Brain microvascular endothelial cell (primary cell): ENCODE measurements around the gene AK5.

Source experiments
- DNase-seq: peaks from one replicate; pipeline ENCODE4 v3.0.0-alpha.2; 2020
- H3K27ac ChIP-seq: fragments of 250-450 bp; sonication (Bioruptor Pico); 2 replicates; pipeline ENCODE4 v1.5.1; 2020; ENCODE audit warnings: mild to moderate bottlenecking, moderate library complexity
- H3K27me3 ChIP-seq: fragments of 250-450 bp; sonication (Bioruptor Pico); replicated peaks from 2 replicates; pipeline ENCODE4 v1.5.1; 2020; ENCODE audit warnings: mild to moderate bottlenecking
- H3K36me3 ChIP-seq: fragments of 250-450 bp; sonication (Bioruptor Pico); replicated peaks from 2 replicates; pipeline ENCODE4 v1.5.1; 2020; ENCODE audit warnings: mild to moderate bottlenecking
- H3K4me3 ChIP-seq: 2 replicates; pipeline ENCODE4 v1.5.1; 2011; ENCODE audit warnings: low read depth, mild to moderate bottlenecking, control low read depth, low read length, moderate library complexity
- in situ Hi-C: cut with HindIII; loops from 2 replicates; pipeline ENCODE4 v1.10.0; 2017; ENCODE audit warnings: low sequenced_read_pairs, low pct_ligation_motif_present
- TF ChIP-seq, protein P1 (sequence below): IDR thresholded peaks from 2 replicates; pipeline ENCODE4 v1.5.1; 2011; ENCODE audit warnings: low read depth, mild to moderate bottlenecking, moderate library complexity, low read length, control low read depth, inconsistent platforms; ENCODE audit errors: missing control alignments

Gene AK5

DNA sequence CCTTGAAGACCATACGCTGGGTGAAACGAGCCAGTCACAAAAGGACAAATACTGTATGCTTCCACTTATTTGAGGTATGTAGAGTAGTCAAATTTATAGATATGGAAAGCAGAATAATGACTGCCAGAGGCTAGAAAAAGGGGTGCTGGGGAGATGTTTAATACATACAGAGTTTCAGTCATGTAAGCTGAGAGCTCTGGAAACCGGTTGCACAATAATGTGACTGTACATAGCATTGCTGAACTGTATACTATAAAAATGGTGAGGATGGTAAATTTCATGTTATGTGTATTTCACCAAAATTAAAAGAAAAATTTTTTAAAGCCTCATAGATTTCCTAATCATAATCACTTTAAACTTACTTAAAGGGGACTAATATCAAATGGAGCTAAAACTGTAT is 289.8 kb downstream of the AK5 start:
- Histone ChIP-seq H3K36me3 (peaks cover 15% of the 10 kb centered on the region), H3K27ac (no peak overlapping the region), H3K4me3 (no peak overlapping the region), H3K27me3 (no peaks in the 10 kb centered on the region)
- TF ChIP-seq, protein P1, sequence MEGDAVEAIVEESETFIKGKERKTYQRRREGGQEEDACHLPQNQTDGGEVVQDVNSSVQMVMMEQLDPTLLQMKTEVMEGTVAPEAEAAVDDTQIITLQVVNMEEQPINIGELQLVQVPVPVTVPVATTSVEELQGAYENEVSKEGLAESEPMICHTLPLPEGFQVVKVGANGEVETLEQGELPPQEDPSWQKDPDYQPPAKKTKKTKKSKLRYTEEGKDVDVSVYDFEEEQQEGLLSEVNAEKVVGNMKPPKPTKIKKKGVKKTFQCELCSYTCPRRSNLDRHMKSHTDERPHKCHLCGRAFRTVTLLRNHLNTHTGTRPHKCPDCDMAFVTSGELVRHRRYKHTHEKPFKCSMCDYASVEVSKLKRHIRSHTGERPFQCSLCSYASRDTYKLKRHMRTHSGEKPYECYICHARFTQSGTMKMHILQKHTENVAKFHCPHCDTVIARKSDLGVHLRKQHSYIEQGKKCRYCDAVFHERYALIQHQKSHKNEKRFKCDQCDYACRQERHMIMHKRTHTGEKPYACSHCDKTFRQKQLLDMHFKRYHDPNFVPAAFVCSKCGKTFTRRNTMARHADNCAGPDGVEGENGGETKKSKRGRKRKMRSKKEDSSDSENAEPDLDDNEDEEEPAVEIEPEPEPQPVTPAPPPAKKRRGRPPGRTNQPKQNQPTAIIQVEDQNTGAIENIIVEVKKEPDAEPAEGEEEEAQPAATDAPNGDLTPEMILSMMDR, result no peak
- DNase-seq, result no peak
- in situ Hi-C loops, result no loop called here

DNA sequence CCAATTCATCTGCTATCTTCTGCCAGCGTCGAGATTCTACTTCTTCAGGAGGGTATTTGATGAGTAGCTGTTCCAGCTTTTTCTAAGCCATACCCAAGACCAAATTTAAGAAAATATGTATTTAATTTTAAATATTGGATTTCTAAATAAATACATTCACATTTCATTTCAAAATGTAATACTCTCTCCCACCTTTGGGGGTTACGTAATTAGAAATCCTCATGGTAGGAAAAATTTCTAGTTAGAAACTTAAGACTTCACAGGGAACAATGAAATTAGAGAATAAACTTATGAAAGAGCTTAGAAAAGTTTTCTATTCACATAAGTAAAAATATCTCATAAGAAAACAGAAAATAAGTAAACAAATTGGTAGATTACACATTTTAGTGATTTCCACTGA is 297.7 kb downstream of the AK5 start:
- H3K4me3 ChIP-seq, result no peak overlapping the region
- no peaks in the 10 kb centered on the region for H3K27me3 ChIP-seq
- H3K36me3 ChIP-seq, result peaks cover 25% of the 10 kb centered on the region
- in situ Hi-C loops, result no loop called here
- no peak for DNase-seq
- no peak overlapping the region for H3K27ac ChIP-seq
- TF ChIP-seq, protein P1, result no peak

DNA sequence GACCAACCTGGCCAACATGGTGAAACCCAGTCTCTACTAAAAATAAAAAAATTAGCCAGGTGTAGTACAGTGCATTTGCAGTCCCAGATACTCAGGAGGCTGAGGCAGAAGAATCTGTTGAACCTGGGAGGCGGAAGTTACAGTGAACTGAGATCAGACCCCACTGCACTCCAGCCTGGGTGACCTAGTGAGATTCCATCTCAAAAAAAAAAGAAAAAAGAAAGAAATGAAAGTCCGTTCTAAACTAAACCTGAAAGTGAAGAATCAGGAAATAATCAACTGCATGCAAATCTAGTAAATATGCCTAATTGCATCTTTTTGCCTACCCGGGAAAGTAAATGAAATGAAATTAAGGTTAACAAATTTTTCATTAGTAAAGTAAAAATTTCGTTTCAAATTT is 301.1 kb downstream of the AK5 start:
- DNase-seq, result no peak
- in situ Hi-C loops, result no loop called here
- H3K27ac ChIP-seq, result no peak overlapping the region

DNA sequence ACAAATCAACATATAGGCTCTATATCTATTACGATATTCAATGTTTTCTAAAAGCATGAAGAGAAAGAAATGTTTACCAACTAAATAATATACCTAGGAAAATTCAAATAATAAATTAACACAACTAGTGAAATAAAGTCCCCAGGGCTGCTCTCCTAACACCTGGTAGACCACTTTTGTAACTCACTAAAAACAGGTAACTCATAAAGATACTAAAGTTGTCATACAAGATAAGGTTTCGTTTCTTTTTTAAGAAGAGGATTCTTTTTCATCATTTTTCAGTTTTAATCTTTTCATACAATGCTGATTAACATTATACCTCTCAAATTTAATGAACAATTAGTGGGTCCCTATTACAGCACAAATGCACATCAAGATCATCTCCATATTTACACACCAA is 301.7 kb downstream of the AK5 start:
- H3K4me3 ChIP-seq, result no peak overlapping the region
- TF ChIP-seq, protein P1, result no peak
- in situ Hi-C loops, result no loop called here
- no peak for DNase-seq
- H3K27ac ChIP-seq, result no peak overlapping the region
- no peaks in the 10 kb centered on the region for H3K27me3 ChIP-seq
- peaks cover 16% of the 10 kb centered on the region for H3K36me3 ChIP-seq

More for the DNA sequence above, 301.1 kb downstream of the AK5 start:
- Histone ChIP-seq H3K27me3 (no peaks in the 10 kb centered on the region), H3K36me3 (peaks cover 16% of the 10 kb centered on the region), H3K4me3 (no peak overlapping the region)
- TF ChIP-seq, protein P1, result no peak

DNA sequence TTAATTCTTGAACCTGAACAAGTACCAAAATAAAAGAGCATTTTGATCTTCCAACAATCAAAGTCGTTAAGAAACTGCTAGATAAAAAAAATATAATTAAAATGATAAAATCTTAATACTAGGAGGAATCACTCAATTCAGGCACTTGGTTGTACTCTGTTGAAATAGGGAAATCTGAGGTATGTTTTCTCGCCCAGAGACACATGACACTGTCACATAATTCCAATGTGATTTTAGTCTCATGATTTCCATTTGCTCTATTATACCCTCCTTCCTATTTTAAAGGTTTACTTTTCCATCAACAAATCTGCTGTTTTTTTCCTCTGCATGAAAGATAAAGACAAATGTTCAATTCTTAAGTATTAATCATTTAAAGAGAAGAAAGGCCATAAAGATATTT is 303.1 kb downstream of the AK5 start:
- no peak overlapping the region for H3K4me3 ChIP-seq
- peaks cover 13% of the 10 kb centered on the region for H3K36me3 ChIP-seq
- in situ Hi-C loops, result no loop called here
- no peak for DNase-seq
- H3K27me3 ChIP-seq, result no peaks in the 10 kb centered on the region
- no peak overlapping the region for H3K27ac ChIP-seq
- TF ChIP-seq, protein P1, result no peak

DNA sequence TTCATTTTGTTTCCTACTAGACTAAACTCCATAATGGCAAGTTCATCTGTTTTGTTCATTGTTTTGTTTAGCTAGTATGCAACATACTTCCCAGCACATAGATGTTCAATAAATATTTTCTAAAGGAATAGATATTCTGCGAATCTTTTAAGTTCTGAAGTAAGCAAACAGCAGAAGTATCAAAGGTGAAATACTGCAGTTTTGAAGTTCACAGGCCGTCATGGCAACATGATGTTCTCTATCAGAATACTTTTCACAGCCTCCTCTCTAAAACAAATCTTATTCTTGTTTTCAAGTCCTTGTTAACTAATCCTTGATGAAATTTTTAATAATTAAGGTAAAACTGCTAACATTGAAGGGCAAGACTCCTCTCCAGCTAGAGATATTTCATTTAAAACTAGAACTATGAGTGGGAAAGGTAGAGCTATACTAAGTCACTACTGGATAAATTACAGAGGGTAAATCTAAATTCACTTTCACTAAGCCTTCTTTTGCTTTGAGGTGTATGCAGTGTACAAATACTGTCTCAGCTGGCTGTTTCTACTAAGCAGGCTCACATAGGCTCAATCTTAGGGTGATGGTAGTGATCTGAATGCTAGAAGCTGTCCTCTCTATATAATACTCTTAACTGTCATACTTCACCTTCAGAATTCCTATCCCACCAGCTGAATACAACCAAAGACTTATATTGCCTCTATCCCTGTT is 303.9 kb downstream of the AK5 start:
- no peak overlapping the region for H3K27ac ChIP-seq
- DNase-seq, result no peak
- in situ Hi-C loops, result no loop called here
- H3K36me3 ChIP-seq, result peaks cover 11% of the 10 kb centered on the region
- H3K4me3 ChIP-seq, result no peak overlapping the region
- TF ChIP-seq, protein P1, result no peak
- no peaks in the 10 kb centered on the region for H3K27me3 ChIP-seq
